Activated CD4-positive, alpha-beta T cell treated with anti-CD3 and anti-CD28 coated beads for 1 hour (primary cell): Measurements from ENCODE around the gene NFATC2.
"Not testable (repeated sequence)": the region's sequence is repeated elsewhere in the genome, so short reads cannot be mapped to it uniquely, and the experiment has no call there.

Source experiments
- DNase-seq: peaks from one replicate; pipeline ENCODE4 v3.0.0-alpha.2; 2020

Gene NFATC2

GRCh38 chr20:51493346-51493791 is 49.1 kb downstream of the NFATC2 start:
- no peak for DNase-seq

- DNase-seq = no peak
Observed at GRCh38 chr20:51492167-51493092, 50.1 kb downstream of the NFATC2 start.

DNA sequence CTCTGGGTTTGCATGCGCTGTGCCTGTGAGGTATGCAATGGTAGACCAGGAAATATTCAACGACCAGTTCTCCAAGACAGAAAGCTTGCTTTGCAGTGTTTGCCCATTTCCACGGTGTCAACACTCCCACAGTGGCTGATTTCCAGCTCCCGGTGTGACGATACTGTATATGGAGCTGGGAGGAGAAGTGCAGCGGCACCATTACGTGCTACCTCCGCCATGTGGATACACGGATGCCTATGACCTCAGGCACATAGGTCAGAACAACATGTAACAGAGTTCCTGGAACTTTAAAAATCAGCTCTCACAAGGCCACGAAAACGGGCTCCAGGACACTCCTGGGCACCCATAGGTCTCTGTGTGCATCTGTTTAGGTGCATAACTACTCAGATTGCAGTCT is 51.1 kb downstream of the NFATC2 start:
- DNase-seq = no peak

DNA sequence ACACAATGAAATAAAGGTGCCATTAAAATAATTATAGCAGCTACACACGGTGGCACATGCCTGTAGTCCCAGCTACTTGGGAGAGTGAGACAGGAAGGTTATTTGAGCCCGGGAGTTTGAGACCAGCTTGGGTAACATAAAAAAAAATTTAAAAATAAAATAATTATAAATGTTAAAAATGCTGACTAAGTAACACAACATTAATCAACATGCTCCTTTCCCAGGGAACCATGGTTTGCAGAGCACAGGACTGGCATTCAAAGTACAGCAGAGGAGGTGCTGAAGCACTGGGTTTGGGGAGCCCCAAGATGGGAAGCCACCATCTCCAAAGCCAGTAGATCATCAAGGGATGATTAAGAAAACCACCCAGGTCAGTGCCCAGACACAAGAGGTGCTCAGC is 51.9 kb downstream of the NFATC2 start:
- no peak for DNase-seq

GRCh38 chr20:51489611-51490010 is 52.9 kb downstream of the NFATC2 start:
- no peak for DNase-seq

DNA sequence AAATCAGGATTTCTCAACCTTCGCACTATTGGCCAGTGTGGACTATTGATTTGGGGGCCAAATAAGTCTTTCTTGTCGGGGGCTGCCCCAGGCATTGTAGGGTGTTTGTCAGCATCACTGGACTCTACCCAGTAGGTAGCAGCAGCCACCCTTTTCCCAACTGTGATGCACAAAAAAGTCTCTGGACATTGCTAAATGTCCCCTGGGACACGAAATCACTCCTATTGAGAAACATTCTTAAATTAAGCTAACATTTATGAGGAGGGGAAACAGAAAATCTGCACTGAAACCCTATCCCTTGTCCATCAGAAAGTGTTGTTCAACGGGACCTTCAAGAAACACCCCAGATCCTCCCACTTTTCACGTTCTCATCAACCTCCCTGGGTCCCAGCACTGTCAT is 54.2 kb downstream of the NFATC2 start:
- DNase-seq = no peak

DNA sequence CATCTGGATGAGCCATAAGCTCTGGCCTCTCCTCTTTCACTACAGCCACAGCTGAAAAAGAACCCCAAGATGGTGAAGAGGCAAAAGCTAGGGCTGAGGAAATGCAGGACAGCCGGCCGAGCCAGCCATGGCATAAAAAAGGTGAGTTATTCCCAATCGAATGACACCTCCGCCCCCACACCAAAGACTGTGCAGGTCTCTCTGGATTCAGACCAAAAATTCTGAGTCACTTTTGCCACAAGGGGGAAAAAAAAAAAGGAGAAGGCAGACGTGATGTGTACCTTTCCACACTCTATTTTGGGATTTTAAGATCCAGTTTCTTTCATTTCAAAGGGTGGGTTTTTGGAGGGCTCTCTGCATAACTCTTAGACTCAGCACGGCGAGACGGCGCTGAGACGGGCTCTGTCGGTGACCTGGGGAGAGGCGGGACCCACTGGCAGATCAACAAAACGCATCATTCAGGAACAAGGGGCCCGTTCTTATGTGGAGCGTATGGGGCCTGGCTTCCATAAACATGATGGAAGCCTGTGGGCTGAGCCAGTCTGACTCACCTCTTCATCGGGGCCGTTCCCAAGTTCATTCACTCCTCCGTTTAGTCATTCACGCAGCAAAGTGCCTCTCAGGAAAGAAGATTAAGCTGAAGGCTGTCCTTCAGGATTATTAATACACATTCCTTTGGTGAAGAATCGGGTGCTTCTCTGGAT is 54.8 kb downstream of the NFATC2 start:
- no peak for DNase-seq

DNA sequence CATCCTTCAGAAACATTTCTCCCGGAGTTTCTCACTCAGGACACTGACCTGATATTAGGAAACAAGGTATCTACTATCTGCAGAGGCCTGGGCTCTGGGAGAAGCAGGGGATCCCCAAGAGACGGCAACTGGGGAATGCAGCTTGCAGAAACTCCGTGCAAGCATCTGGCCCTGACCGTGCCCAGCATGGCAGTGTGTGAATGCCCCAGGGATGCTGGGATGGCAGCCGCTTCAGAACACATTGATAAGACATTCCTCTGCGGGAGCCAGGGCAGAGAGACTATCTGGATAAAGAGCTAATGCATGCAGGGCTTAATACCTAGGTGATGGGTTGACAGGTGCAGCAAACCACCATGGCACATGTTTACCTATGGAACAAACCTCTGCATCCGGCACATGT is 55.4 kb downstream of the NFATC2 start:
- no peak for DNase-seq

DNA sequence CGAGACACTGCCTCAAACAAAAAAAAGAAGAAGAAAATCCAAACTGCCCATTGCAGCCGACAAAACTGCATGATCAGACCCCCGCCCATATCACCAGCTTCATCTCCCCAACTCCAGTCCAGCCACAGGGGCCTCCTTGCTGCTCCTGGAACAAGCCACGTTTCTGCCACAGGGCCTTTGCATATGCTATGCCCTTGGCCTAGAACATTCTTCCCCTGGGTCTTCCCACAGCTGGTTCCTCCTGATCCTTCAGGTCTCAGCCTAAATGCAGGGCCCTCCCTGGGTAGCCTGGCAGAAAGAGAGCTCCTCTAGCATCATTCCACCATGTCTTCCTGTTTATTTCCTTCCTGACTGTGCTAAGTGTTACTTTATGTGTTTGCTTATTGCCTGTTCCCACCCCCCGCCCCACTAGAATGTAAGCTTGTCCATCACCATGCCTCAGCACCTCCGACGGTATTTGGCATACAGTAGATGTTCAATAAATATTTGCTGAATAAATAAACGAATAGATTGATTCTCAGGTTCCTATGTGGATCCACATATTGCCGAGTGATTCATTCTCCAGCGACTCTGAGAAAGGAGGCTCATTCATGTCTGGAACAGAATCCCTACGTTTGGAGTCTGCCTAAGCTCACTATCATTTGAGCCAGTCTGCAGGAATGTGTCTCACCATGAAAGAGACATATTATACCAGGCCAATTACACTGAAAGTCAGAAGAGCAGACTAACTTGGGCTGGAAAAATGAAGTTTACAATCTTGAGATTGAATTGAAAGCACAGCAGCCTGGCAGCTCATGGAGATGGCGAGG is 56.1 kb downstream of the NFATC2 start:
- no peak for DNase-seq

- no peak for DNase-seq
Observed at GRCh38 chr20:51484831-51485230, 57.7 kb downstream of the NFATC2 start.

DNA sequence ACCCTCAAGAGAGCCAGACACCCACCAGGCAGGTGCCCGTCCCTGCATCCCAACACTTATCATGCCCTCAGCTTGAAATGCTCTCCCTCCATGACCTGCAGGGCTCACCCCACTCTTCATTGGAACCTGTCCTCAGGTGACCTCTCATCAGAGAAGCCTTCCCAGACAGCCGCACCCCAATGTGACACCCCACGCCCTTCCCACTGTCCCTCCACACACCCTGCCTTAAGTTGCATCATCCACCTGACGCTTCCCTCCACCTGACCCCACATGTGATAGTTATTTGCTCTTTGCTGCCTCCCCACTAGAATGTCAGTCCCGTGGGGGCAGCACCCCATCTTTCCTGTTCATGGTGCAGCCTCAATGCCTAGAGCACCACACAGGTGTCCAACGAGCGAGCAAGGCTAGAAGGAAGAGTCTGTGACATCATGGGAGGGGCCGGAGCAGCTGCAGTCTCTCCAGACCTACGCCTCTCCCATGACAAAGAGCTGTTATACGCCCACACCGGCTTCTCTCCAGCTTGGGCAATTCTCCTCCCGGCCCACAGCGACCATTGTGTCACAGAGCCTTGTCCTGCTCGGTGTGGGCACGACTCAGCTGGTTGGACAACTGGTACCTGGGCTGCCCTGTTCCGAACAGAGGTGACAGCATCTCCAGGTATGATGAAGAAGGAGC is 58.2 kb downstream of the NFATC2 start:
- DNase-seq = no peak

DNA sequence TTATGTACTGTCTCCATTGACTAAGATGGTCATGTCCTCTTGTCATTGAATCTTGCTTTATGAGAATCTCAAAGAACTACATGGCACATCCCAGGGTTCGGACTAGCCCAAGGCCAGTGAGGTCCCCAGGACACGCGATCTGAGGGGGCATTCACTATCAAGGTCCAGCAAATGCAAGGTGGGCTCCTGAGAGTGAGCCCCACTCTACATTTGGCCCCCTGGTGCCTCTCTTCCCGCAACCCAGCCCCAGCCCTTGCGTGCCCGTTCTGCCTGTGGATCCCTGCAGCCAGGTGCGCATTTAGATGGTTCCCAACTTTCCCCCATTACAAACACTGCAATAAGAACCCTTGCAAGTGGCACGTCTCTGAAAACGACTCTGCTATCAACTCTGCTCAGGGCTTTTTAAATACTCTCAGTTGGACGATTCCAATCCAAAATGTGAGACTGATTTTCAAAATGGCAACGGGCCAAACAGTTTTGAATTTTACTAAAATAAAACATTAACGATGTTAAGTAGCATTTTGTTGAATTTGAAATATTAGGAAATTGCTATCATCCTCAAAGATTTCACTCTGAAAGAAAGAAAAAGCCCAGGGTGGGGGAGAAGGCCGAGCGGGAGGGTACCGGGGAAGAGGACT is 59.6 kb downstream of the NFATC2 start:
- no peak for DNase-seq

DNA sequence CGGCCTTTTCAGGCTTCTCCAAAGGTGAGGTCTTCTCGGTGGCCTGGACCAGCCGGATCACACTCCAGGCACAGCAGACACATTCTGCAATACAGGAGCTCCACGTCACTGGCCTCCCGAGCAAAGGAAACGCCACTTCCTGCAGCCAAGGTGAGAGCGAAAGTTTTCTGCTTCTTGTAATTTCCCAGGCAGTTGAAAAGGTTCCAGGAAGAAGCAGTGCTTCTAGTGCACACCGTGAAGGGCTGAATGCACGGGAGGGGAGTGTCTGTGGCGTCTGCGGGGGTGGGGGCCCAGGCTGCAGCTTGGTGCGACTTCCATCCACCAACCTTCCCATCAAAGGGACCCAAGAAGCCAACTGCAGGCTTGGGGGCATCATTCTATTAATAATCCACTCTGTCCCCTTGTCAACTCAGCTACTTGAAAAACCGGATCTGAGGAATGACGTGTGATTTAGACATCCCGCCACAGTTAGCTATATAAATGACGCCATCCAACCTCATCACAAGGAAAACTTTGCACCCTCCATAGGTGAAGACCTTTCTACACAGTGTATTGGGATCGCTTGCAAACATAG is 61.1 kb downstream of the NFATC2 start:
- no peak for DNase-seq

DNA sequence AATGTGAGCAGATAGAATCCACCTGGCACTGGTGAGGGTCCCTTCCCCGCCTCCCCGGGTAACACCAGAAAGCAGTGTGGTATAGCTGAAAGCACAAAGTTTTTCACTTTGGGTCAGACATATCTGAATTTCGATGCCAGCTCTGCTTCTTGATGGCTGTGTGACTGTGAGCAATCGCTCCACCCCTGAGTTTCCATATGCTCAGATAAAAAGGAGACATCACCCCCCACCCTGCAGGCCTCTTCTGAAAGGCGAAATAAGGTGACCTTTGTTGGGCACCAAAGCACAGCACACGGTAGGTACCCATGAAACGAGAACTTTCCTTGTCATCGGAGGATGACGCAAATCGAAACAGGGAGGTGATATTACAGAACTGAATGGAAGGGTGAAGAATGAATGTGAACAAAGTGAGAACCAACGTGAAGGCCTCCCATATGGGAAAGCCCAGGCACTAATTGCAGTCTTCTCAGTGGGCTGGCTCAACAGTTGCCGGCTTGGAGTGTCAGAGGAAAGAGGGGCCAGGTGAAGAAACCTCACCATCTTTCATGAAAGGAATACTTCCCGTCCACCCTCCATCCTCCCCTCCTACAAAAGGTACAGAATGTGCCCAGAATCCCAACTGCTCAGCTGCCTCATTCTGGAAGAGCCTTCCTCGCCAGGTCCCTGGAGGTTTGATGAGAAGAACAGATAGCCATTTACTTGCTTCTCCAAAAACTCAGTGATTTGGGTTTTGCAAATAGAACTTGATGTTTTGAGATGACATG is 61.8 kb downstream of the NFATC2 start:
- no peak for DNase-seq

- DNase-seq = not testable (repeated sequence)
Observed at GRCh38 chr20:51476106-51476505, 66.4 kb downstream of the NFATC2 start.

DNA sequence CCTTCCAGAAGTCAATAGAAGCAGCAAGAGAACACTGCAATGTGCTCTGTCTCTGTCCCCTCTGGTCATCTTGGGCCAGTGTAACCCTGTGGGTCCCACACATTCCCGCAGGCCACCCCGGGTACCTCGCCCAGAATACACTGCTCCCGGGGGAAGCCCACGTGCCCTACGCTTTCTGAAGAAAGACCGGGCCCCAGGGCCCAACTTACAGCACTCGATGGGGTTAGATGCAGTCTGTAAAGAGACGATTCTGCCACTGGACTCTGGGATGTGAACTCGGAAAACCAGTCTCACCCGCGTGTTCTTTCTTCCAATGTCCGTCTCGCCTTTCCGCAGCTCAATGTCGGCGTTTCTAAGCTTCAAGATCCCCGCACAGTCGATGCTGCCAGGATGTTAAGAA is 68.7 kb downstream of the NFATC2 start:
- DNase-seq = no peak

- no peak for DNase-seq
Observed at GRCh38 chr20:51473256-51473655, 69.3 kb downstream of the NFATC2 start.

DNA sequence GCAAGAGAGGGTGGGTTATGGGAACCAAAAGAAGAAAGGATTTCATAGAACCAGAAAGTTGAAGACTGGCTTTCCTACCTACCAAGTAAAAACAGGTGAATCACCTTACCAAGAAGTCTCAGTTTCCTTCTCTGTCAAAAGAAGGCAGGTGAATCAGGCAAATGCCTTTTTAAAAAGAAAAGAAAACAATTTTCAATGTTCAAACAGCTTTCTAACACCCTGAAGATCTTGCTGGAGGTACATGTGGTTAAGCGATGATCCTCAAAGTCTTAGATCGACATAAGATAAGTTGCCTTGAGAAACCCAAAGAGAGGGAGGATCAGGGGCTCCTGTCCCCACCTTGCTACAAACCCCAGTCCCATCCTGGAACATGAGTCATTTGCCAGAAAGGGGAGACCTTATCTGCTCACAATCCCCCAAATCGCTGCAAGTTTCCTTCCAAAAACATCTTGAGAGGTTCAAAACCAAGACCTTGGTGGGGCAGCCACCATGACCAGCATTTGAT is 71.6 kb downstream of the NFATC2 start:
- DNase-seq = no peak

DNA sequence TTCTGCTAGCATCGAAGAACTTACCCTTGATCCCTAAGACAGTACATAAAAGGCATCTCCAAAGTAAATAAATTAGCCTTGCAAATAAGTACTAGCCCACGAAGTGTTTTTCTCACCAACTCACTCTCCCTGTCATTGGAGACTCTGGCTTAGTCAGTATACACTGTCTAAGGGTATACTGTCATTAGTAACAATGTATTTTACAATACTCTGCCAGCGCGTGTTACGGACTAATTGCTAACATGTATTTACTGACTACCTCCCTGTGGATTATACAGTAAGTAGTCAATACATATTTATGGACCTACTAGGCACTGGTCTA is 72.1 kb downstream of the NFATC2 start:
- no peak for DNase-seq

DNA sequence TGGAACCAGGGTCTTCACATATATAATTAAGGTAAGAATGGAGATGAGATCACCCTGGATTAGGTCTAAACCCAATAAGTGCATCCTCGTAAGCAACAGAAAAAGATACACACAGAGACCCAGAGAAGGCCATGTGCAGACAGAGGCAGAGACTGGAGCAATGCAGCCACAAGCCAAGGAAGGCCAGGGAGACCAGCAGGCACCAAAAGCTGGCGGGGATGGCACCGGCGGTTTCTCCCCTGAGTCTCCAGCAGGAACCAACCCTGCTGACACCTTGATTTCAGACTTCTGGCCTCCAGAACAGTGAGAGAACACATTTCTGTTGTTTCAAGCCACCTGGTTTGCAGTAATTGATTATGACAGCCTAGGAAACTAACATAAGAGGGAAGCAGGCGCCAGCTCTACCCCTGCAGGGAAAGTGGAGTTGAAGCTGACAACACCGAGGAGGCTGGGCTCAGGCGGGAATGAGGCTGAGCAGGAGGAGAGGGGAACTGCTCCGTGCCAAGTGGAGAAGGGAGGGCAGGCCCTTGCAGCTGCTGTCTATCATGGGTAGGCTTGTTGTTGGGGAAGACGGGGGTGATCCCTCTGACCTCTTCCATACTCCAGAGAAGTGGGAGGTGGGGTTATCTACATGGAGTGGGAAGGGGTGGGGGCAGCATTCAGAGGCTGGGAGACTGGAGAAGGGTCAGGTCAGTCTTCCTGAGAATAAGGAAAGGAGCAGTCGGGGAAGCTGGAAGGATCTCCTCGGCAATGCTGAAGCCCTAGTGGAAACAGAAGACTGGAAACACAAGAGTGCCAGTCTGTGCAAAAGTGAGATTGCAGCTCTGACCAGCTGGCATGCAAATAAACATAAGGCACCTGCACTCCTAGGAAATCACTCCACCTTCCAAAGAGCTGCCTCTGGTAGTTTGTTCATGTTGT is 72.7 kb downstream of the NFATC2 start:
- no peak for DNase-seq
